Sigmoid colon (tissue), 4 donors: Measurements from ENCODE around the gene AMT.

Experiments
- CTCF ChIP-seq, 4 experiments: fragments of 450-650 bp in 3 of 4; fragments of 200-600 bp in 1 of 4; IDR thresholded peaks; one replicate each; pipeline ENCODE4 v1.5.1; 2016 to 2019; ENCODE audit warnings: antibody characterized with exemption in 4 of 4, mild to moderate bottlenecking in 3 of 4, moderate library complexity in 2 of 4
- EP300 ChIP-seq, 4 donors: sonication (generic); formaldehyde crosslinking; IDR thresholded peaks; one replicate each; pipeline ENCODE4 v1.6.1; 2017; ENCODE audit warnings: antibody characterized with exemption in 4 of 4
- POLR2A ChIP-seq, 2 donors: fragments of 450-650 bp; IDR thresholded peaks; one replicate each; pipeline ENCODE4 v1.6.1; 2016; ENCODE audit warnings: antibody characterized with exemption in 2 of 2, mild to moderate bottlenecking in 2 of 2, moderate library complexity in 2 of 2
- POLR2AphosphoS5 ChIP-seq, 4 donors: sonication (generic); formaldehyde crosslinking; IDR thresholded peaks; one replicate each; pipeline ENCODE4 v1.6.1; 2017; ENCODE audit warnings: antibody characterized with exemption in 4 of 4

GRCh38 chr3:49377483-49377882 is 44.8 kb downstream of the AMT start:
- TF ChIP-seq CTCF (IDR thresholded peaks at IDR 0.05): no peak
- no peak for TF ChIP-seq POLR2A (IDR thresholded peaks at IDR 0.05)
- TF ChIP-seq EP300 (IDR thresholded peaks at IDR 0.05): no peak
- no peak for TF ChIP-seq POLR2AphosphoS5 (IDR thresholded peaks at IDR 0.05)
